Measurements from ENCODE around the gene EFHD2.

GRCh38 chr1:15435239-15436077 is 25.8 kb downstream of the EFHD2 start:
- TF ChIP-seq RAD21 (conservative IDR thresholded peaks at IDR 0.05) = no peak
- no peak for TF ChIP-seq CTCF (IDR thresholded peaks at IDR 0.05; ENCODE audit: poor library complexity, severe bottlenecking)
- no peak for TF ChIP-seq EP300 (conservative IDR thresholded peaks at IDR 0.05; ENCODE audit: poor library complexity, severe bottlenecking)
- TF ChIP-seq POLR2AphosphoS5 (IDR thresholded peaks at IDR 0.05) = no peak

All from neural cell (in vitro differentiated cells).